ENCODE data around the gene OR12D1. TPM values are rescaled to one million over a fixed set of nuclear protein-coding genes. Genes with fewer than 3 reads are reported as not detected.

Gene OR12D1
- total RNA-seq, 1 experiment from 2014 or later, result not detected

GRCh38 chr6:29465279-29465678 lies 50.6 kb downstream of the OR12D1 start:
- DNase-seq (ENCODE audit: low spot score), result no peak

- DNase-seq (ENCODE audit: low spot score), result no peak
These were observed 51.1 kb downstream of the OR12D1 start for GRCh38 chr6:29465801-29466200.

- DNase-seq (ENCODE audit: low spot score), result no peak
These were observed 51.5 kb downstream of the OR12D1 start for GRCh38 chr6:29466241-29466640.

Other genes starting within 250 kb of the OR12D1 start
- not detected in 2 replicates for gene OR2J2, start 244.0 kb upstream of the OR12D1 start, total RNA-seq (2014; rRNA removed; shearing (Covaris generic))
- gene OR14J1, start 113.2 kb upstream of the OR12D1 start, total RNA-seq (2014; rRNA removed; shearing (Covaris generic)), result not detected in 2 replicates
- not detected in 2 replicates for gene OR5V1, start 46.1 kb upstream of the OR12D1 start, total RNA-seq (2014; rRNA removed; shearing (Covaris generic))
- gene OR12D3, start 39.6 kb upstream of the OR12D1 start, total RNA-seq (2014; rRNA removed; shearing (Covaris generic)), result not detected in 2 replicates
- gene OR12D2, start 19.3 kb upstream of the OR12D1 start, total RNA-seq (2014; rRNA removed; shearing (Covaris generic)), result not detected in 2 replicates
- not detected in 2 replicates for gene OR10C1, start 24.4 kb downstream of the OR12D1 start, total RNA-seq (2014; rRNA removed; shearing (Covaris generic))
- gene OR11A1, start 42.1 kb downstream of the OR12D1 start, total RNA-seq (2014; rRNA removed; shearing (Covaris generic)), result not detected in 2 replicates
- not detected in 2 replicates for gene OR2H1, start 42.2 kb downstream of the OR12D1 start, total RNA-seq (2014; rRNA removed; shearing (Covaris generic))
- not detected in 2 replicates for gene MAS1L, start 73.0 kb downstream of the OR12D1 start, total RNA-seq (2014; rRNA removed; shearing (Covaris generic))
- gene UBD, start 144.8 kb downstream of the OR12D1 start, total RNA-seq (2014; rRNA removed; shearing (Covaris generic)), result not detected in 2 replicates
- gene OR2H2, start 170.2 kb downstream of the OR12D1 start, total RNA-seq (2014; rRNA removed; shearing (Covaris generic)), result not detected in 2 replicates
- gene GABBR1, start 218.3 kb downstream of the OR12D1 start, total RNA-seq (2014; rRNA removed; shearing (Covaris generic)), result 1.3 and 4.4 TPM in 2 replicates
- gene MOG, start 242.2 kb downstream of the OR12D1 start, total RNA-seq (2014; rRNA removed; shearing (Covaris generic)), result not detected in 2 replicates